ENCODE measurements around the gene EHMT1.

EHMT1 gene

DNA sequence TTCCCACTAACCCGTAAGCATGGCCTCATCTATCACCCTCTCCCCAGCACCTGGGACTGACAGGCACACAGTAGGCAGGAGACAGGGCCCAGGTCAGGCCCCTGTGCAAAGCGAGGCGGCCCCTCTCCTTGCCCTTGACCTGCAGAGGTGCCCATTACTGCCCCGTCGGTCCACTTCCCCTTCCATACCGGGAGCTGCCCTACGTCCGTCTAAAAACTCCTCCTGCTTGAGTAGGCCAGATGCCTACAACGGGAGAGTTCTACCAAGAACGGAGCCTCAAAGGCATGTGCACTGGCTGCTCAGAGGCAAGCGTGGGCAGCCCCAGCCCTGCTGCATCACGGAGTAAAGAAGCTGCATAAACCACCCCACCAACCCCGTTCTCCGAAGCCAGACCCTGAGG lies 35.5 kb upstream of the EHMT1 start:
- Histone ChIP-seq H3K27ac (no peak overlapping the region), H3K9me3 (ENCODE audit: control insufficient read depth, low read length) (no peaks in the 10 kb centered on the region), H3K4me3 (ENCODE audit: low read depth, low read length) (no peak overlapping the region), H3K36me3 (ENCODE audit: control insufficient read depth, insufficient read depth, low read length) (no peaks in the 10 kb centered on the region), H3K27me3 (ENCODE audit: control insufficient read depth, insufficient read depth, low read length) (no peaks in the 10 kb centered on the region), H3K9ac (no peak overlapping the region), H2AFZ (no peak overlapping the region), H3K79me2 (no peaks in the 10 kb centered on the region), H3K4me2 (ENCODE audit: low read length) (no peak overlapping the region), H3K4me1 (no peaks in the 10 kb centered on the region)
- TF ChIP-seq, protein P1, sequence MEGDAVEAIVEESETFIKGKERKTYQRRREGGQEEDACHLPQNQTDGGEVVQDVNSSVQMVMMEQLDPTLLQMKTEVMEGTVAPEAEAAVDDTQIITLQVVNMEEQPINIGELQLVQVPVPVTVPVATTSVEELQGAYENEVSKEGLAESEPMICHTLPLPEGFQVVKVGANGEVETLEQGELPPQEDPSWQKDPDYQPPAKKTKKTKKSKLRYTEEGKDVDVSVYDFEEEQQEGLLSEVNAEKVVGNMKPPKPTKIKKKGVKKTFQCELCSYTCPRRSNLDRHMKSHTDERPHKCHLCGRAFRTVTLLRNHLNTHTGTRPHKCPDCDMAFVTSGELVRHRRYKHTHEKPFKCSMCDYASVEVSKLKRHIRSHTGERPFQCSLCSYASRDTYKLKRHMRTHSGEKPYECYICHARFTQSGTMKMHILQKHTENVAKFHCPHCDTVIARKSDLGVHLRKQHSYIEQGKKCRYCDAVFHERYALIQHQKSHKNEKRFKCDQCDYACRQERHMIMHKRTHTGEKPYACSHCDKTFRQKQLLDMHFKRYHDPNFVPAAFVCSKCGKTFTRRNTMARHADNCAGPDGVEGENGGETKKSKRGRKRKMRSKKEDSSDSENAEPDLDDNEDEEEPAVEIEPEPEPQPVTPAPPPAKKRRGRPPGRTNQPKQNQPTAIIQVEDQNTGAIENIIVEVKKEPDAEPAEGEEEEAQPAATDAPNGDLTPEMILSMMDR (IDR thresholded peaks at IDR 0.05), result no peak

DNA sequence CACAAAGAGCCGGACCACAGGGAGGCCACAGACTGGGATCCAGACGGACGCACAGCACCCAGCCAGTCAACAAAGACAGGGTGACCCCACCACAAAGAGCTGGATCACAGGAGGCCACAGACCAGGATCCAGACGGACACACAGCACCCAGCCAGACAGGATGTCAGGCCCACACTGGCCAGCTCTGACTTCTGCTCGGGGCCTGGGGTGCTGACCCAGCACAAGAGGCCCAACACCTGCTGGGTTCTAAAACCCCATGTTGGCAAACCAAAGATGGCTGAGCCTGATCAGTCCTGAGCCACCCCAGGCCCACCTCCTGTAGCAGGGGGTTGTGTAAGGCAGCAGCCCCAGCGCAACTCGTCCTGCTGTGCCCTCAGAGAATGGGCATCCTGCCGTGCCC lies 34.8 kb upstream of the EHMT1 start:
- H3K27me3 ChIP-seq (ENCODE audit: control insufficient read depth, insufficient read depth, low read length), result no peaks in the 10 kb centered on the region
- no peaks in the 10 kb centered on the region for H3K36me3 ChIP-seq (ENCODE audit: control insufficient read depth, insufficient read depth, low read length)
- no peak overlapping the region for H3K9ac ChIP-seq
- peaks cover under 1% of the 10 kb centered on the region for H3K4me1 ChIP-seq
- no peak overlapping the region for H3K4me2 ChIP-seq (ENCODE audit: low read length)
- TF ChIP-seq, protein P1 (IDR thresholded peaks at IDR 0.05), result no peak
- H3K79me2 ChIP-seq, result no peaks in the 10 kb centered on the region
- no peak overlapping the region for H2AFZ ChIP-seq
- no peak overlapping the region for H3K27ac ChIP-seq
- H3K9me3 ChIP-seq (ENCODE audit: control insufficient read depth, low read length), result no peaks in the 10 kb centered on the region
- no peak overlapping the region for H3K4me3 ChIP-seq (ENCODE audit: low read depth, low read length)

DNA sequence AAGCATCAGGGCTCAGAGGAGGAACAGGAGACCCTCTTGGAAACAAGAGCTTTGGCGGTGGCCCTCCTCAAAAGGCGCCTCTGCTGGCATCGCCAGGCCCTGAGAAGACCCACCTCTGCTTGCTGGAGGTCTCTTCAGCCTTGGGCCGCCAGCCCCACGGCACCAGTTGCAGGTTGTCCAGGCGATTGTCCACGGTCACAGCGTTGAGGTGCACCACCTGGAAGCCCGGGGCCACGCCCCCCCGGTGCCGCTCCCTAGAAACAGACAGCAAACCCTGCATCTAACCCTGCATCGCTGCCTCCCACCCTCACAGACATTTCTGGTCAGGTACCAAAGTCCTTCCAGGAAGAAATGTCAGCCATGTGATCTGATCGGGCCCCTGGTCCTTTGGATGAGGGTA lies 32.0 kb upstream of the EHMT1 start:
- Histone ChIP-seq H3K9ac (no peak overlapping the region), H3K79me2 (no peaks in the 10 kb centered on the region), H3K27me3 (ENCODE audit: control insufficient read depth, insufficient read depth, low read length) (no peaks in the 10 kb centered on the region), H3K9me3 (ENCODE audit: control insufficient read depth, low read length) (no peaks in the 10 kb centered on the region), H3K4me3 (ENCODE audit: low read depth, low read length) (no peak overlapping the region), H3K27ac (no peak overlapping the region), H3K4me2 (ENCODE audit: low read length) (no peak overlapping the region), H3K4me1 (peaks cover 4% of the 10 kb centered on the region), H2AFZ (no peak overlapping the region), H3K36me3 (ENCODE audit: control insufficient read depth, insufficient read depth, low read length) (no peaks in the 10 kb centered on the region)
- TF ChIP-seq, protein P1 (IDR thresholded peaks at IDR 0.05), result no peak

DNA sequence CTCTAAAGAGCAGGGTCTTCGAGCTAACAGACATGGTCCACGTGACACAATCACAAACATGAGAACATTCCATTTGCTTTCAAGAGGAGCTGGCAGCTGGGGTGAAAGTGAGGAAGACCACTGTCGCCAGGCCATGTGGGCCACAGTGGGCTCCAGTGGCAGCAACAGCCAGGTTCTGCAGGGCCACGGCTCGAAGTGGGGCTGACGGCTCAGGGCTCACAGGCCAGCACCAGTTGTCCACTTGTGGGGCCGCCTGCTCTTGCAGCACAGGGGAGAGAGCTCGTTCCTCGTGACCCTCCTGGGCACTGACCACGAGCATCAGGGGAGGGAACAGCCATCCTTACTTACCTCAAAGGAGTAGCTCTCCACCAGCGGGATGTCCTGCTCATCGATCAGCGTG lies 30.5 kb upstream of the EHMT1 start:
- Histone ChIP-seq H2AFZ (no peak overlapping the region), H3K9me3 (ENCODE audit: control insufficient read depth, low read length) (no peaks in the 10 kb centered on the region), H3K27ac (no peak overlapping the region), H3K9ac (no peak overlapping the region), H3K4me1 (peaks cover 4% of the 10 kb centered on the region), H3K4me3 (ENCODE audit: low read depth, low read length) (no peak overlapping the region), H3K79me2 (no peaks in the 10 kb centered on the region), H3K4me2 (ENCODE audit: low read length) (no peak overlapping the region), H3K36me3 (ENCODE audit: control insufficient read depth, insufficient read depth, low read length) (no peaks in the 10 kb centered on the region), H3K27me3 (ENCODE audit: control insufficient read depth, insufficient read depth, low read length) (no peaks in the 10 kb centered on the region)
- TF ChIP-seq, protein P1 (IDR thresholded peaks at IDR 0.05), result no peak

DNA sequence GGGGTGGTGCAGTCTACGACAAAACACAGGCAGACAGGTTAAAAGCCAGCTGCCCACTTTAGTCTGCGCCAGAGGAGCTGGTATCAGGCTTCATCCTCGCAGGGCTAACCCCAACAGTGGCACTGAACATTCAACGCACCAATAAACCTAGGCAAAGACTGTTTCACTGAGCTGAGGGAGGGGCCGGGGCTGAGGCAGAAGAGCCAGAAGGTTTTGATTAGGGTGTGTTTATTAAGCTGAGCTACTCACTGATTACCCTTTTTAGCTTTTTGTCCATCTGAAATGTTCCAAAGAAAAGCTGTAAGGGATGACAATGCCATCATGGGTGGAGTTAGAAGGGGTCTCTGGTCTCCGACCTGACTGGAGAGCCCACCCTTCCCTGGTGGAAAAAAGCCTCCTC lies 29.9 kb upstream of the EHMT1 start:
- H3K36me3 ChIP-seq (ENCODE audit: control insufficient read depth, insufficient read depth, low read length), result no peaks in the 10 kb centered on the region
- H3K4me3 ChIP-seq (ENCODE audit: low read depth, low read length), result no peak overlapping the region
- H3K4me2 ChIP-seq (ENCODE audit: low read length), result peak overlapping the region; percentile 76
- no peak overlapping the region for H3K27ac ChIP-seq
- H3K9me3 ChIP-seq (ENCODE audit: control insufficient read depth, low read length), result no peaks in the 10 kb centered on the region
- peaks cover 4% of the 10 kb centered on the region for H3K4me1 ChIP-seq
- TF ChIP-seq, protein P1 (IDR thresholded peaks at IDR 0.05), result no peak
- H3K27me3 ChIP-seq (ENCODE audit: control insufficient read depth, insufficient read depth, low read length), result no peaks in the 10 kb centered on the region
- H2AFZ ChIP-seq, result no peak overlapping the region
- no peaks in the 10 kb centered on the region for H3K79me2 ChIP-seq
- no peak overlapping the region for H3K9ac ChIP-seq
